NAMALWA (cell line): ENCODE data around the gene SQSTM1.
"Not testable (repeated sequence)": the region's sequence is repeated elsewhere in the genome, so short reads cannot be mapped to it uniquely, and the experiment has no call there.

Experiments
- DNase-seq: peaks from one replicate; pipeline ENCODE4 v3.0.0-alpha.2; 2015; ENCODE audit warnings: low spot score

SQSTM1 gene

GRCh38 chr5:179858586-179859427 is 38.1 kb downstream of the SQSTM1 start, which contains the start of gene MRNIP:
Gene MRNIP, minus strand, starts transcription at chr5:179858817. Its CDS starts 21 bp downstream, at chr5:179858796.
- peak; percentile 93 for DNase-seq

GRCh38 chr5:179860301-179860700 is 39.6 kb downstream of the SQSTM1 start:
- DNase-seq, result no peak

- no peak for DNase-seq
These were observed 41.6 kb downstream of the SQSTM1 start for GRCh38 chr5:179862296-179862695.

- no peak for DNase-seq
These were observed 42.2 kb downstream of the SQSTM1 start for GRCh38 chr5:179862891-179863290.

GRCh38 chr5:179863449-179864085 is 42.9 kb downstream of the SQSTM1 start:
- no peak for DNase-seq

GRCh38 chr5:179864686-179865085 is 44.0 kb downstream of the SQSTM1 start:
- DNase-seq, result no peak

GRCh38 chr5:179865491-179866240 is 45.0 kb downstream of the SQSTM1 start:
- no peak for DNase-seq

GRCh38 chr5:179866241-179867078 is 45.8 kb downstream of the SQSTM1 start:
- DNase-seq, result peak; percentile 58

- DNase-seq, result no peak
These were observed 46.4 kb downstream of the SQSTM1 start for GRCh38 chr5:179867079-179867465.

- DNase-seq, result no peak
These were observed 46.8 kb downstream of the SQSTM1 start for GRCh38 chr5:179867476-179867875.

- DNase-seq, result no peak
These were observed 47.8 kb downstream of the SQSTM1 start for GRCh38 chr5:179868541-179868940.

GRCh38 chr5:179869101-179869500 is 48.4 kb downstream of the SQSTM1 start:
- no peak for DNase-seq

- DNase-seq, result no peak
These were observed 49.1 kb downstream of the SQSTM1 start for GRCh38 chr5:179869641-179870402.

GRCh38 chr5:179870403-179870903 is 49.7 kb downstream of the SQSTM1 start:
- DNase-seq, result peak; percentile 77

GRCh38 chr5:179870952-179871351 is 50.2 kb downstream of the SQSTM1 start:
- peak; percentile 25 for DNase-seq

GRCh38 chr5:179871533-179871932 is 50.8 kb downstream of the SQSTM1 start:
- DNase-seq, result not testable (repeated sequence)

- no peak for DNase-seq
These were observed 51.5 kb downstream of the SQSTM1 start for GRCh38 chr5:179872055-179872827.

- DNase-seq, result no peak
These were observed 52.3 kb downstream of the SQSTM1 start for GRCh38 chr5:179872828-179873575.

GRCh38 chr5:179873588-179874110 is 52.9 kb downstream of the SQSTM1 start:
- DNase-seq, result no peak
